Renal cortical epithelial cell (primary cell): Measurements from ENCODE around the gene TPRX2. TPM values are rescaled to one million over a fixed set of nuclear protein-coding genes. Genes with fewer than 3 reads are reported as not detected.
"Not testable (repeated sequence)": the region's sequence is repeated elsewhere in the genome, so short reads cannot be mapped to it uniquely, and the experiment has no call there.

Experiments
- DNase-seq: peaks from one replicate; pipeline ENCODE4 v3.0.0-alpha.2; 2011; ENCODE audit warnings: low read depth
- total RNA-seq: library from RNA; depleted of rRNA; stranded (reverse); fragments of >200 nt; gene quantifications from 2 replicates; pipeline ENCODE4 v1.2.3, GENCODE V29; 2014

The TPRX2 gene, protein sequence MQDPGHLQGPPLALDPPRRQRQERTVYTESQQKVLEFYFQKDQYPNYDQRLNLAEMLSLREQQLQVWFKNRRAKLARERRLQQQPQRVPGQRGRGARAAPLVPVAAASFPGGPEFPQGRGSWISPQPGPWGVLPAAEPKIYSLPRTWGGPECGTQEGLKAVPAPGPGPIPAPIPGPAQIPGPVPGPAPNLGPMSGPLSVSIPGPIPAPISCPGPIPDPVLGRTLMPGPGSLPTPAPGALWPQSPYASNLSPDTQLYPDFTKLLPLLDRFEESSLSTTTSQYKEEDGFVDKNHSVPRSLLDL
- not detected in 2 replicates for total RNA-seq

DNA sequence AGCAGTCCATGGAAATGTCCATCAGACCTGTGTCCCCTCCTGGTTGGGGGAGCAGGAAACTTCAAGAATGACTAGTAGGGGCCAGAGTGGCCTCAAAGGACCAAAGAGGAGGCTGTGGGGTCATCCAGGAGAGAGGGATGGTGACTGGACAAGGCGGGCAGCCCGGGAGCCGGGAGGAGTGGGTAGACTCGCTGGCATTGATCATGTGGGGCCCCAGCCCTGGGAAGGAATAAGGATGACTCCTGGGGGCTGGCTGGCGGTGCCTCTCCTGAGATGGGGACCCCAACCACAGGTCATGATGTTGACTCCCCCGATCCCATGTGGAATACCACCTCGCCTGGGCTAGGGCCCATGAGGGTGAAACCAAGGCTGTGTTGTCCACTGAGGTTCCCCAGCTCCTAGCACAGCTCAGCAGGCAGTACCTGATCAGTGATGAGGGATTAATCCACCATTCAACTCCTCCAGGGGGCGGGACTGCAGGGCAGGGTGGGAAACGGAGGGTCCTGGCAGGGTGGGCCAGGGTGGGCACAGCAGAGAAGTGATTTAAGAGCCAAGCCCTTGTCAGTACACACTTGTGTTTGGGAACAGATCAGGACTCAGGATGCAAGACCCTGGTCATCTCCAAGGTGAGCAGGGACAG, at the start of gene TPRX2:
TPRX2 (plus strand) TSS at position 590 of the 640 bp plus-strand sequence; CDS start at position 602, 12 bp downstream.
- not testable (repeated sequence) for DNase-seq

DNA sequence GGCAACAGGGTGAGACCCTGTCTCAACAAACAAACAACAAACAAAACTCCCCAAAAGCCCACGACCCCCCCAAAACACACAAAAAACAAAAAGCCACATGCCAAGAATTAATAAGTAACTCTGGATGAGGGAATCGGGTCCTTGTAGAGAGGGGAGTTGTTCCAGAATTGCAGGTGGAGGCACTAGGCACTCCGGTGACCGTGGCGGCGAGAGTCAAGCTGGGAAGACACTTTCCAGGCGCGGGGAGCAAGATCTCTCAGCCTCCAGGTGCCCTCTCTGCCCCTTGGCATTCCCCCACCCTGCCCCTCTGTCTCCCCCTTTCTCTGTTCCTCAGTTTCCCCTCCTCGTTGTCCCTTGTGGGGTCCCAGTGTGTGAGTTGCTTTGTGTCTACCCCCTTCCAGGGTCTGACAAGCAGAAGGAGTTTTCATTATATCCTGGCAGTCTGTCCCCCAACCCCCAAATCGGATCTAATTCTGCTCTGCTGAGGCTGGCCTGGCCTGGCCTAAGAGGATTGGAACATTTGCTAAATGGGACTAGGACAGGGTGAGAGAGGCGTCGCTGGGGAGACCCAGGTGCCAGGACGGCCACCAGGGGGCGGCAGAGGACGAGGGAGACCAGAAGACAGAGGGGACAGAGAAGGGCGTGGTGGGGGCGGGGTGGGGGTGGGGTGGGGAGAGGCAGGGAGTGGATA, 45.6 kb upstream of the TPRX2 start:
- DNase-seq = no peak

DNA sequence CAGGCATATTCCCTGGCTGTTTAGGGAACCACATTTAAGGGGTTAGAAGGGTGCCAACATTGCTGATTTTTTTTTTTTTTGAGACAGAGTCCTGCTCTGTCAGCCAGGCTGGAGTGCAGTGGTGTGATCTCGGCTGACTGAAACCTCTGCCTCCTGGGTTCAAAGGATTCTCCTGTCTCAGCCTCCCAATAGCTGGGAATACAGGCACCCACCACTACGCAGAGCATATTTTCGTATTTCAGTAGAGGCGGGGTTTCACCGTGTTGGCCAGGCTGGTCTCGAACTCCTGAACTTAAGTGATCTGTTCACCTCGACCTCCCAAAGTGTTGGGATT, 45.1 kb upstream of the TPRX2 start:
- no peak for DNase-seq

DNA sequence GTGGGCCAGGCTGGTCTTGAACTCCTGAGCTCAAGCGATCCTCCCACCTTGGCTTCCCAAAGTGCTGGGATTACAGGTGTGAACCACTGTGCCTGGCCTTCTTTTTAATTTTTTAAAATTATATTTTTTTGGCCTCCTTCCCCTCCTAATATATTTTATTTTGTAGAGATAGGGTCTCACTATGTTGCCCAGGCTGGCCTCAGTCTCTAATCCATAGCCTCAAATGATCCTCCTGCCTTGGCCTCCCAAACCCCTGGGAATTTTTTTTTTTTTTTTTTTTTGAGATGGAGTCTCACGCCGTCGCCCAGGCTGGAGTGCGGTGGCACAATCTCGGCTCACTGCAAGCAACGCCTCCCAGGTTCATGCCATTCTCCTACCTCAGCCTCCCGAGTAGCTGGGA, 42.8 kb upstream of the TPRX2 start:
- DNase-seq = not testable (repeated sequence)

DNA sequence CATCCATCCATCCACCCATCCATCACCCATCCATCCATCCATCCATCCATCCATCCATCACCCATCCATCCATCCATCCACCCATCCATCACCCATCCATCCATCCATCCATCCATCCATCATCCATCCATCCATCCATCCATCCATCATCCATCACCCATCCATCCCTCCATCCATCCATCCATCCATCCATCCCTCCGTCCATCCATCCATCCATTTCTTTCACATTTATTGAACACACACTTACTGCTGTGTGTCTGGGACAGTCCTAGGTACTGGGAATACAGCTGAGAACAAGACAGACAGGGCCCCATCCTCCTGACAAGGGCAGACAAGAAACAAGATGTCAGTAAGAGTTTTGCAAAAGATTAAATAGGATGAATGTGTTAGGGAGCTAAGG, 40.8 kb upstream of the TPRX2 start:
- not testable (repeated sequence) for DNase-seq

DNA sequence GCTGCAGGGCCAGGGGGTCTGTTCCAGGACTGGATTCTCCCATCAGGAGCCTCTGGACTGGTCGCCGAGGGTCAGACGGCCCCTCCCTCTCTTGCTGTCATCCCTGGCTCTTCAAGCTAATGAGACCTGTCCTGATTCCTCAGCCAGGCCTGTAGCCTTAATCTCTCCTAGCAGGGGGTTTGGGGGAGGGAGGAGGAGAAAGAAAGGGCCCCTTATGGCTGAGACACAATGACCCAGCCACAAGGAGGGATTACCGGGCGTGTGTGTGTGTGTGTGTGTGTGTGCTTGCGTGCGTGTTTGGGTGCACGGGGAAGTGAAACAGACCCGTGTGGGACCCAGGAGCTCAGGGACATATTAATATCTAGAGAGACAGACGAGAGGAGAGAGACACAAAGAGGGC, 39.2 kb upstream of the TPRX2 start:
- no peak for DNase-seq

DNA sequence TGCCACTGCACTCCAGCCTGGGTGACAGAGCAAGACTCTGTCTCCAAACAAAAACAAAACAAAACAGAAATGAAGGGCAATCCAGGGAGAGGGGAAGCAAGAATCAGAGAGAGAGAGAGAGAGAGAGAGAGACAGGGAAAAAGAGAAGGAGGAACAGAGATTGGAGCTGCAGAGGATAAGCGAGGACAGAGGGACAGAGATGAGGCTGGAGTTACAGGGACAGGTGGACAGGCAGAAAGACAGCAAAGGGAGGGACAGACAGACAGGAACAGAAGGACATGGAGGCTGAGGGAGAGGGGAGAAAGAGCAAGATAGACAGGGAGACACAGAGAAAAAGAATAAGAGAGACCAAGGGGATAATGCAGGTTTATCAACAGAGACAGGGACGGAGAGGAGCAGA, 38.6 kb upstream of the TPRX2 start:
- no peak for DNase-seq

DNA sequence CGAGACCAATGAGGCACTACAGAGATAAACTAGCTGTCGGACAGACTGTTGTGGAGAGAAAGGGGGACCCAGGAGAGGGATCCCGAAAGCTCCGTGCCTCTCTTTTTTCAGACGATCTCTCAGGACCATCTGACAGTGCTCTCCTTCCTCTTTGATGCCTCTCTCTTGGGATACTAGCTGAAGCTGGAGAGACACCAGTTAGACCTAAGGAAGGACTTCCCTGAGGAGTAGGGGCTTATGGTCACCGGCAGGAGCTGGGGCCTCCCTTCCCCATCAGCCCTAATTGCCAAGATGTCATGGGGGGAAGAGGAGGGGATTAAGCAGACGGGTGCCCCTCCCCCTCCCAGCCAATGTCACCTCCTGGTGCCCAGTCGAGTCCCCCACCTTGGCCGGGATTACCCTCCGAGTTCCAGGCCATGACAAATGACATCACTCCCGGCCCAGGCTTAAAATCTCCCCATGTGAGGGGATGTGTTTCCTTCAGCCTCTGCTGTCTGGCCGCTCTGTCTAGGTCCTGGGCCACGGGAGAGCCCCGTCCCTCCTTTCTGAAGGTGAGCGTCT, 37.5 kb upstream of the TPRX2 start, which contains the start of gene CRX:
CRX (plus strand) TSS at position 478 of the 561 bp plus-strand sequence. CDS start 12,507 bp downstream, outside the sequence.
- no peak for DNase-seq

DNA sequence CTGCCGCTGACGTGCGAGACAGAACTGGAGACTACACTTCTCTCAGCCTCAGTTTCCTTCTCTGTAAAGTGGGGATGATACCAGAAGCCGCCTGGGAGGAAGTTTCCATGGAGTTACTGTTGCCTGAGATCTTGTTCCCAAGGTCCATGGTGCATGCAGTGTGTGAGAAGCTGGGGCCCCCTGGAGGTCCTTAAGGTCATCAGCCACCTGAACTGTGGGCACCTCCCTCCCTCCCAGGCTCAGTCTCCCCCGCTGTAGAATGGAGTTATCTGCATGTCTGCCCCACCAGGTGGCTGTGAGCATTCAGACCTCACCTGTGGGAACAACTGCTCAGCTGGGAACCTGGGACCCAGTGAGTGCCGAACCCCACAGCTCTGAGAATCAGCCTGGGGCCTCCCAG, 34.6 kb upstream of the TPRX2 start:
- DNase-seq = no peak

DNA sequence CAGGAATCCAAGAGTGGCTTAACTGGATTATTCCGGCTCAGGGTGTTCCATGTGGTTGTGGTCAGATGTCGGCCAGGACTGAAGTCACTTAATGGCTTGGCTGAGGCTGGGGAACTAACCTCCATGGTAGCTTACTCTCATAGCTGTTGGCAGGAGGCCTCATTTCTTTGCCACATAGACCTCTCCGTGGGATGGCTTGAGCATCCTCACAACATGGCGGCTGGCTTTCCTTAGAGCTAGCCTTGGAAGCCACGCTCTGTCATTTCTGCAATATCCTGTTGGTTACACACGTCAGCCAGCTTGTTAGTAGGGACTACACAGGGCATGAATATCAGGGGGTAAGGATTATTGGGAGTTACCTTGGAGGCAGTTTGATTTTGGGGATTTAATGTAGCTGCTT, 32.2 kb upstream of the TPRX2 start:
- no peak for DNase-seq

DNA sequence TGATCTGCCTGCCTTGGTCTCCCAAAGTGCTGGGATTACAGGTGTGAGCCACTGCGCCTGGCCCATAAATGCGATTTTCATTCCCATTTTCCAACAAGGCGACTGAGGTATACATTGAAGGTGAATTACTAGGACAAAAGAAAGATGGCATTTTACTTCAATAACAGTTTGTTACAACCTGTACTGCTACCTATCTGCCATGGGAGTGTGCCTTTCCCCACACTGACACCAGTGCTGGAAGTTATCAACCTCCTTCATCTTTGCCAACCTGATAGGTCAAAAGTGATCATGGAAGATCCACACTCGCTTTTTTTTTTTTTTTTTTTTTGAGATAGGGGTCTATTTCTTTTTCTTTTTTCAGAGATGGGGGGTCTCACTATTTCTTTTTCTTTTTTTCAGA, 26.3 kb upstream of the TPRX2 start:
- no peak for DNase-seq

DNA sequence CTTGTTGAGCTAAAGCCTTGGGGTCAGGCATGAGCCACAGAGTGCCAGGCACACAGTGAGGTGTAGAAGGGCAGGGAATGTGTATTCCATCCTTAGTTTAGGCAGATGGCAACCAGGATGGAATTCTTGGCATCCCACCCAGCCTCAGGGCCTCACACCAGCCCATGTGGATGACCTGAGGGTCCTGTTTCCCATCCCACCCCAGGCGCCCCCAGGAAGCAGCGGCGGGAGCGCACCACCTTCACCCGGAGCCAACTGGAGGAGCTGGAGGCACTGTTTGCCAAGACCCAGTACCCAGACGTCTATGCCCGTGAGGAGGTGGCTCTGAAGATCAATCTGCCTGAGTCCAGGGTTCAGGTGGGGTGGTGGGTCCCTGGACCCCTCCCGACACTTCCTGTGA, 23.0 kb upstream of the TPRX2 start:
- DNase-seq = no peak

DNA sequence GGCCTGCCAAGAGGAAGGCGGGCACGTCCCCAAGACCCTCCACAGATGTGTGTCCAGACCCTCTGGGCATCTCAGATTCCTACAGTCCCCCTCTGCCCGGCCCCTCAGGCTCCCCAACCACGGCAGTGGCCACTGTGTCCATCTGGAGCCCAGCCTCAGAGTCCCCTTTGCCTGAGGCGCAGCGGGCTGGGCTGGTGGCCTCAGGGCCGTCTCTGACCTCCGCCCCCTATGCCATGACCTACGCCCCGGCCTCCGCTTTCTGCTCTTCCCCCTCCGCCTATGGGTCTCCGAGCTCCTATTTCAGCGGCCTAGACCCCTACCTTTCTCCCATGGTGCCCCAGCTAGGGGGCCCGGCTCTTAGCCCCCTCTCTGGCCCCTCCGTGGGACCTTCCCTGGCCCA, 19.6 kb upstream of the TPRX2 start:
- no peak for DNase-seq

DNA sequence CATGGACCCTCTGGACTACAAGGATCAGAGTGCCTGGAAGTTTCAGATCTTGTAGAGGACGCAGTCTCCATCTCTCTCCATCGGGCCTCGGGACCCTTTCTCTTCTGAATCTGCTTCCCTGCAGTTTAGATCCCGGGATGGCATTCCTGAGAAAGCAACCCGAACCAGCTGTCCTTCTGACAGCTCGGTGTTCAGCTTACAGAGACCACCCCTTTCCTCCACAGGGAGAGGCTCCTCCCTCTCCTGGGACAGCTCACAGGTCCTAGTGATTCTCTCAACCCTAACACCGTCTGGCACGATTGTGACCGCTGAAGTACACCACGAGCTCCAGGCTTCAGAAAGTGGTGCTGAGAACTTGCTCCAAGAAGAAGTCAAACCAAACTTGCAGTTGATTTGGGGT, 19.1 kb upstream of the TPRX2 start:
- DNase-seq = no peak

DNA sequence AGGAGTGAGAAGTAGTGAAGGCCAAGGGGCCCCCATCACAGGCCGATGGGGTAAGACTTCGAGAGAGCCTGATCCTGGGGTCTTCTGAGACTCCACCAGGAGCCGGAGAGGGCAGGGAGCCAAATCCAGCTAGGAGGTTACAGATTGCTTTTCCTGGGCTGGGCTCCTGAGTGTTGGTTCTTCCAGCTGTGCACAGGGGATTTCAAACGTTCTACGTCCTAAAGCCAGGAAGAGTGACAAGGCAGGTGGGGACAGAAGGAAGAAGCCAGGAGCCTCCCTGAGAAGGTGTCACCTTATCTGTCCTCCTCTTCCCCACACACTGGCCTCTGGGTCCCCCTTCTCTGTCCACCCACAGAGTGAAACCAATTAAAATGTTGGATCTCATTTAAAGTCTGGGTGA, 16.1 kb upstream of the TPRX2 start:
- DNase-seq = no peak

DNA sequence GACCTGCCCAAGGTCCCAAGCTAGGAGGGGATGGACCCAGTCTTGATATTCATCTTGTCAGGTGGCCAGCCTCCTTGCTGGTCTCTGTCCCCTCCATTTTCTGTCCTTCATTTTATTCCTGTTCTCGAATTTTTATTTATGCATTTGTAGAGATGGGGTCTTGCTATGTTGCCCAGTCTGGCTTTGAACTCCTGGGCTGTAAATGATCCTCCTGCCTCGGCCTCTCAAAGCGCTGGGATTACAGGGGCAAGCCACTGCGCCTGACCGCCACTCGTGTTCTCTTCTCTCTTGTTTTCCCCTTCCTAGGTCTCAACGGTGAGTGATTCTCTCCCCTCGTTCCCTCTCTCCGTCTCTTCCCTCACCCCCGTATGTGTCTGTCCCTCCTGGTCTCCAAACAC, 10.6 kb upstream of the TPRX2 start:
- DNase-seq = no peak

DNA sequence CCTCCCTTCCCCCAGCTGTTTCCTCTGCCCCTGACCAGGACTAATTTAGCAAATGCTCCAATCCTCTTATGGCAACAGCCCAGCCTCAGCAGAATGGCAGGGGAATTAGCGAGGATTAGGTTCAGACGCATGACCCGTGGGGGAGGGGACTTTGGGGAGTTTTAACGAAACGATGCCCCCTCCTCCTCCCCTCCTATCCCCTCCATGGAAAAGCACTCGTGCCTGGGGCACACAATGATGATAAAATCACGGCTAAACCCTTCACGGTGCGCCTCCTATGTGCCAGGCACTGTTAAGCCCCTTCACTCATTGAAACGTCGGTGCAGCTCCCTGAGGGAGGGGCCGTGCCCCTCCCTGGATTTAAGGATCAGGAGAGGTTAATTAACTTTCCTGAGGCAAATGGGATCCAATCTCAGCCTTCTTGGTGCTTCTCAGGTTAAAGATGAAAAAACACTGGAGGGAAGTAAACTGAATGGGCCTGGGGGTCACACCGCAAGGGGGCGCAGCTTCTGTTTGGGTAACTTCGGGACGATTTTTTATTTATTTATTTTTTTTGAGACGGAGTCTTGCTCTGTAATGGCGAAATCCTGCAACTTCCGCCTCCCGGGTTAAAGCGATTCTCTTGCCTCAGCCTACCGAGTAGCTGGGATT, 10.1 kb upstream of the TPRX2 start:
- no peak for DNase-seq

DNA sequence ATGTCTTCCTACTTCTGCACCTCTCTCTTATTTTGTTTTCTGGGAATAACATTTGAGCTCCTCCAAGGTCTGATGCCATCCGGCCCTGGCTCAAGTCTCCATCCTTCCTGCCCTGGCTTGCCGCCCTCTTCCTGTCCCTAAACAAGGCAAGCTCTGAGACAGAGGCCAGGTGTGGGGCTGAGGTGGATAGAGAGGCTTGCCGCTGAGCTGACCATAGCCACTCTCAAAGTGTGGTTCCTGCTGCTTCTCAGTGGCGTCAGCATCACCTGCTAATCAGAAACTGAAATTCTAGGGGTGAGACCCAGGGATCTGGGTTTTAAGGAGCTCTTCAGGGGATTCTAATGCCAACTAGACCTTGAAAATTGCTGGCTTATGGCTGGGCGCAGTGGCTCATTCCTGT, 6.0 kb upstream of the TPRX2 start:
- DNase-seq = no peak

DNA sequence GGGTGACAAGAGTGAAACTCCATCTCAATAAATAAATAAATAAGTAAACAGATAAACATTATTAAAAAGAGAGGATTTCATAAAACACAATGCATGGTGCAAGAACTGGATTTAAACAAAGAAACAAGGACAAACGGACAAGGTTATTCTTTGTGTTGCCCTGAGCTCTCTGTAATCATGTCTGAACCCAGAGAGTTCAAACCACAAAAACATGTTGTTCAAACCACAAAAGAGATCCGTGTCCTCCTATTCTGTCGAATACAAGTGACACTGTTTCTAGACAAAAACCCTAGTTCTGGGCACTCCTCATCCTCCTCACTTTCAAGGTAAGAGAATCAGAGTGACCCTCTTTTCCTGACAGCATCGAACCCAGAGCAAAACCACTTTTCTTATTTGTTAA, 4.6 kb upstream of the TPRX2 start:
- no peak for DNase-seq

DNA sequence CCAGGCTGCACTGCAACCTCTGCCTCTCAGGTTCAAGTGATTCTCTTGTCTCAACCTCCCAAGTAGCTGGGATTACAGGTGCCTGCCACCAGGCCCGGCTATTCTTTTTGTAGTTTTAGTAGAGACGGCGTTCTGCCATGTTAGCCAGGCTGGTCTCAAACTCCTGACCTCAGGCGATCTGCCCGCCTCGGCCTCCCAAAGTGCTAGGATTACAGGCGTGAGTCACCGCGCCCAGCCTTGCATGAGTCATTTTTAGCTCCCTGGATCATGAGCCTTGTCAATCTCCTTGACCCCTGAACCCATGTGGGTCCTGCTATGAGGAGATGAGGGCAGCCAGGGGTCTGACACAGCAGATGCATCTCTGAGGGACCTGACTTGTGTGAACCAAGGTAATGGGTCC, 804 bp upstream of the TPRX2 start:
- not testable (repeated sequence) for DNase-seq

DNA sequence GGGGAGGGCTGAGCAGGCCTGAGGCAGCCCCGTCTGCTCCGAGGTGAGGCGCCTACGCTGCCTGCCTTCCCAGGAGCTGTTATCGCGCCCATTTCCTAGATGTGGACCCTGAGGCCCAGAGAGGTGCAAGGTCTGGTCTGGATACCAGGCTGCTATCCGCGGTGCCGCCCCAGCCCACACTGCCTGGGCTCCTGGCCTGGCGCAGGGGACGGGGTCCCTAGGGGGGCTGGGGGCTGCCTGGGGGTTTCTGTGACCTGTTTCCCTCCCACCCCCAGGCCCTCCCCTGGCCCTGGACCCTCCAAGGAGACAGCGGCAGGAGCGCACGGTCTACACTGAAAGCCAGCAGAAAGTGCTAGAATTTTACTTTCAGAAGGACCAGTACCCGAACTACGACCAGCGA, 803 bp downstream of the TPRX2 start:
- DNase-seq = not testable (repeated sequence)

DNA sequence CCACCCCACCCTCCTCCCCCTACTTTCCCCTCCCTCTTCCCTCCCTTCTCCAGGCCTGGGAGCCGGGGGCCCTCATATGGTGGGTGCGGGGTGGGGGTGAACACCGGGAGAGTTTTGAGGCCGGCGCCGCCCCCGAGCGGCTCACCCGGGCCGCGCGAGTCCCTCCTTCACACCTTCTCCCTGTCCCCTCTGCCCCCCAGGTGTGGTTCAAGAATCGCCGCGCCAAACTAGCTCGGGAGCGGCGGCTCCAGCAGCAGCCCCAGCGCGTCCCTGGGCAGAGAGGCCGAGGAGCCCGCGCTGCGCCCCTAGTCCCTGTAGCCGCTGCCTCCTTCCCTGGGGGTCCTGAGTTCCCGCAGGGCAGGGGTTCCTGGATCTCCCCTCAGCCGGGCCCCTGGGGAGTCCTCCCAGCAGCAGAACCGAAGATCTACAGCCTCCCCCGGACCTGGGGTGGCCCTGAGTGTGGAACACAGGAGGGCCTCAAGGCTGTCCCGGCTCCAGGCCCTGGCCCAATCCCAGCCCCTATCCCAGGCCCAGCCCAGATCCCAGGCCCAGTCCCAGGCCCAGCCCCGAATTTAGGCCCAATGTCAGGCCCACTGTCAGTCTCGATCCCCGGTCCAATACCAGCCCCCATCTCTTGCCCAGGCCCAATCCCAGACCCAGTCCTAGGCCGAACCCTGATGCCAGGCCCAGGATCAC, 1.7 kb downstream of the TPRX2 start:
- no peak for DNase-seq
